GM10847 (cell line): ENCODE measurements around the gene SPSB2.
A peak's percentile ranks its signal among the peaks of the same experiment; 100 is the strongest.

Source experiments
- POLR2A ChIP-seq: IDR thresholded peaks from 2 replicates; pipeline ENCODE4 v1.6.1; 2011; ENCODE audit not compliant: insufficient read length; ENCODE audit errors: extremely low read depth

Gene SPSB2, protein sequence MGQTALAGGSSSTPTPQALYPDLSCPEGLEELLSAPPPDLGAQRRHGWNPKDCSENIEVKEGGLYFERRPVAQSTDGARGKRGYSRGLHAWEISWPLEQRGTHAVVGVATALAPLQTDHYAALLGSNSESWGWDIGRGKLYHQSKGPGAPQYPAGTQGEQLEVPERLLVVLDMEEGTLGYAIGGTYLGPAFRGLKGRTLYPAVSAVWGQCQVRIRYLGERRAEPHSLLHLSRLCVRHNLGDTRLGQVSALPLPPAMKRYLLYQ

GRCh38 chr12:6873094-6874014, at the start of gene SPSB2:
SPSB2 (minus strand) TSS chr12:6873303; CDS start chr12:6872901, 402 bp downstream.
- TF ChIP-seq POLR2A = peak; percentile 37

- TF ChIP-seq POLR2A = no peak
Measured at GRCh38 chr12:6921996-6922946, 49.2 kb upstream of the SPSB2 start.

DNA sequence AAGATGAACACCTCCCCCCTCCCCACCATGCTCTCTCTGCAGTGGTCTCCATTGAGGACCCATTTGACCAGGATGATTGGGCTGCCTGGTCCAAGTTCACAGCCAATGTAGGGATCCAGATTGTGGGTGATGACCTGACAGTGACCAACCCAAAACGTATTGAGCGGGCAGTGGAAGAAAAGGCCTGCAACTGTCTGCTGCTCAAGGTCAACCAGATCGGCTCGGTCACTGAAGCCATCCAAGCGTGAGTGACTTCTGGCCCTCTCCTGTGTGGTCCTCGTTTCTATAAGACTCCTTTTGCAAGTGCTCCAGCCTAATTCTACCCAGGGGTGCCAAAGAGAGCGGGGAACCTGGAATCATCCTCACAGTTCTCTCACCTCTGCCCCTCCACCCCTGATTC, 48.4 kb upstream of the SPSB2 start:
- no peak for TF ChIP-seq POLR2A

DNA sequence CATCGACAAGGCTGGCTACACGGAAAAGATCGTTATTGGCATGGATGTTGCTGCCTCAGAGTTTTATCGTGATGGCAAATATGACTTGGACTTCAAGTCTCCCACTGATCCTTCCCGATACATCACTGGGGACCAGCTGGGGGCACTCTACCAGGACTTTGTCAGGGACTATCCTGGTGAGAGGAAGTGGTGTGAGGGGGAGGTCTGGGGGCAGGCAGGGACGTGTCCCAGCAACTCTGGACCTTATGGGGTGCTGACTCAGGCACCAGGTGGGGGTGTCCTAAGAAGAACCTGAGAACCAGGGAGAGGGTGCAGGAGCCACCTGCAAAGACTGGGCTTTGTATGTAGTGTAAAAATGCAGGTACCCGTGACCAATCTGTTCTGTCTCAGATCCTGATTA, 46.5 kb upstream of the SPSB2 start:
- TF ChIP-seq POLR2A = no peak

- TF ChIP-seq POLR2A = no peak
Measured at GRCh38 chr12:6917491-6918231, 44.6 kb upstream of the SPSB2 start.

- TF ChIP-seq POLR2A = no peak
Measured at GRCh38 chr12:6916426-6917200, 43.5 kb upstream of the SPSB2 start.

DNA sequence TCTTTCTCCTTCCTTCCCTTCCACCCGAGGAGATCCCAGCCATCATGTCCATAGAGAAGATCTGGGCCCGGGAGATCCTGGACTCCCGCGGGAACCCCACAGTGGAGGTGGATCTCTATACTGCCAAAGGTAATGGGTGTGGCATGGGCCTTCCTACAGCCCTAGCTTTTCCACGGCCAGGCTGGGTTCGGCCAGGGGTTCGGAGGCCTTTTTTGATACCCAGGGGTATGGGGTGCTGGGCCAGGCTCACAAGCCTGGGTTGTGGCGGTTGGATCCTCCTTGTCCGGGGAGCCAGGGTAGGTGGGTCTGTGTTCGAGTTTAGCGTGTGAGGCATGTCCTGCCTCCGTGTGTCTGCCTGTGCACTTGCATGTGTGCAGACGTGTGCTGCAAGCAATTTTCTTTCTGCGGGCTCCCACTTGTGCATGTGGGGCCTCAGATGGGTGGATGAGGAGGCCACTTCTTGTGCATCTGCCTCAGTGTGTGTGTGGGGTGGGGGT, 42.7 kb upstream of the SPSB2 start:
- no peak for TF ChIP-seq POLR2A

DNA sequence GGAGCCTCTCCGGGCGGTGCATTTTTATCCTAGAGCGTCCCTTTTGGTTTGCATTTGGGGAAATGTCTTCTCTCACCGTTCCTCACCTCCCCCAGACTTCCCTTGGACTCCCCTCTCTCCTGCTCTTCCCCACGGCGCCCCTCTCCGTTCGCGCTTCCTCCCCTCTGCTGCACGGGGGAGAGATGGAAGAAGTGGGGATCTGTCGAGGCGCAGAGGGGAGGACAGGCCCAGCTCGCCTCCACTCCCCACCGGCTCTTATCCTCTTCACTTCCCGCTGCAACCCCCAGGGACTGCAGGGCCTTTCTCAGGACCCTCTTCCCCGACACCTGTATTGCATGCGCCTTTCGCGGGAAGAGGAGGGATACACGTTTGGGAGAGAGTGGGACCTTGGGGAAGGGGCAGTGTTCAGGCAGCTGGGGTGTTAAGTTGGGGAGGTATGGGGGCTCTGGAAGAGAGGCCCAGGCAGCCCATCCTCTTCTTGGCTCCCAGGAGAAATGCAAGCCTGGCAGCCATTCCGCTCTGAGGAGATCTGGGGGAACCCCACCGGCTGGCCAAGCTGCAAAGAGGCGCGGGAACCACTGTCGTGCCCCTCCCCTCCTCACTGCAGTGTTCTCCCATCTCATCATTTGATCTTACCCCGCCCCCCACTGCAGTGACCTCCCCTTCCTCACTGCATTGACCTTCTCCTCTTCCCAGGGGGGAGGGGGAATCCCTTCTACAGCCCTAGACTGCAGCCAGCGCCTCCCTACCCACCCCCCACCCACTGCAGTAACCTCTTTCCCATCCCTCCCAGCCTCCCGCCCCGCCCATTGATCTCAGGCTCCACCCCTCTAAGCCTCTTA, 42.1 kb upstream of the SPSB2 start:
- no peak for TF ChIP-seq POLR2A

GRCh38 chr12:6914246-6914946, 41.3 kb upstream of the SPSB2 start, which contains the start of gene ENO2:
ENO2 (plus strand) TSS chr12:6914580; CDS start chr12:6915833, 1,253 bp downstream.
- no peak for TF ChIP-seq POLR2A

- TF ChIP-seq POLR2A = no peak
Measured at GRCh38 chr12:6912164-6912935, 39.2 kb upstream of the SPSB2 start.

GRCh38 chr12:6909421-6910145, 36.5 kb upstream of the SPSB2 start:
- TF ChIP-seq POLR2A = no peak
